Measurements from ENCODE around the gene SASS6.
A peak's percentile ranks its signal among the peaks of the same experiment; 100 is the strongest.

The SASS6 gene, protein sequence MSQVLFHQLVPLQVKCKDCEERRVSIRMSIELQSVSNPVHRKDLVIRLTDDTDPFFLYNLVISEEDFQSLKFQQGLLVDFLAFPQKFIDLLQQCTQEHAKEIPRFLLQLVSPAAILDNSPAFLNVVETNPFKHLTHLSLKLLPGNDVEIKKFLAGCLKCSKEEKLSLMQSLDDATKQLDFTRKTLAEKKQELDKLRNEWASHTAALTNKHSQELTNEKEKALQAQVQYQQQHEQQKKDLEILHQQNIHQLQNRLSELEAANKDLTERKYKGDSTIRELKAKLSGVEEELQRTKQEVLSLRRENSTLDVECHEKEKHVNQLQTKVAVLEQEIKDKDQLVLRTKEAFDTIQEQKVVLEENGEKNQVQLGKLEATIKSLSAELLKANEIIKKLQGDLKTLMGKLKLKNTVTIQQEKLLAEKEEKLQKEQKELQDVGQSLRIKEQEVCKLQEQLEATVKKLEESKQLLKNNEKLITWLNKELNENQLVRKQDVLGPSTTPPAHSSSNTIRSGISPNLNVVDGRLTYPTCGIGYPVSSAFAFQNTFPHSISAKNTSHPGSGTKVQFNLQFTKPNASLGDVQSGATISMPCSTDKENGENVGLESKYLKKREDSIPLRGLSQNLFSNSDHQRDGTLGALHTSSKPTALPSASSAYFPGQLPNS

GRCh38 chr1:100132566-100133477 lies at the start of gene SASS6, which contains the start of gene TRMT13:
SASS6 (minus strand) TSS chr1:100132930; CDS start chr1:100132814, 116 bp downstream.
TRMT13 (plus strand) TSS chr1:100133163; CDS start chr1:100133169, 6 bp downstream.
- peak; percentile 97 for DNase-seq (ENCODE audit: low spot score)

- DNase-seq (ENCODE audit: low spot score): no peak
Measured at GRCh38 chr1:100178091-100178490, 45.4 kb upstream of the SASS6 start, which contains the start of gene LRRC39. LRRC39 (minus strand) TSS chr1:100178256; CDS start chr1:100168516, 9,740 bp downstream.

DNA sequence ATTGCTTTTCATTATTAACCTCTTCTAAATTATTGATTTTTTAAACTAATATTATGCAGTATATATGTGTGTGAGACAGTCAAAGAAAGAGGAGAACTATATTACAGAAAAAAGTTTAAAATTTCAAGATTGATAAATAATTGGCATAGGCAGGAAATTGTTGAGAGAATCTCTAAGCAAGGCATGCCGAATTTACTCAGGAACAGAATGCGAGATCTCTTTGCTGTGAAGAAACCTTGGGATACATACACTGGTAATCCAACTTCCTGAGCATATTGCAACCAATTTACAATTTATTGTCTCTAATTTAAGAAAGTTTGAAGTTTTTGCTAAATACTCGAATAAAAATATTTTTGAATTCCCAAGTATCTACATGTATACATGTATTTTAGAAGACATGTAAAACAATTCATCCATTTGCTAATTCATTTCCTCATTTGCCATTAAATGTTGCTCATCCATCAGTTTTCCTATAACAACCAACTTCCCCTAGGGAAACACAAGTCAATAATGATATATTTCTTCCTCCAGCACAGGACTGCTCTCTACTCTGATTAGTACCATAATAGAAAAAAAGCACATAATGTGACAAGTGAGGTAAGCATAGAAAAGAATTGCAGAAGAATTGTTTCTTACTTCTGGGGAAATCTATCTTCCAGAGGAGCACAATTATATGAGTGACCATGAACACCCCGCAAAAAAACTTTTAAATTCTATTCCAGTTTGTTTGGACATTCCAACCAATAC lies 44.7 kb upstream of the SASS6 start:
- no peak for DNase-seq (ENCODE audit: low spot score)

- no peak for DNase-seq (ENCODE audit: low spot score)
Measured at GRCh38 chr1:100168051-100168450, 35.3 kb upstream of the SASS6 start.

DNA sequence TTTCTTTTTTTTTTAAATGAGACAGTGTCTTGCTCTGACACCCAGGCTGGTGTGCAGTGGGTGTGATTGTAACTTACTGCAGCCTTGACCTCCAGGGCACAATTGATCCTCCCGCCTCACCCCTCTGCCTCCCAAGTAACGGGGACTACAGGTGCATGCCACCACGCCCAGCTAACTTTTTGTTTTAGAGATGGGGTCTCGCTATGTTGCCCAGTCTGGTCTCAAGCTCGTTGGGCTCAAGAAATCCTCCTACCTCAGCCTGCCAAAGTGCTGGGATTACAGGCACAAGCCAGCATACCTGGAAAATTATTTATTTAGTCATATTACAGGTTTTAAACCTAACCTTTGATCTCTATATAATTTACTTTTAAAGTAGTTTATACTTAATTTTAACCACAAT lies 32.0 kb upstream of the SASS6 start:
- no peak for DNase-seq (ENCODE audit: low spot score)

- DNase-seq (ENCODE audit: low spot score): peak; percentile 41
Measured at GRCh38 chr1:100164216-100164615, 31.5 kb upstream of the SASS6 start.

GRCh38 chr1:100162881-100163280 lies 30.2 kb upstream of the SASS6 start:
- DNase-seq (ENCODE audit: low spot score): no peak

DNA sequence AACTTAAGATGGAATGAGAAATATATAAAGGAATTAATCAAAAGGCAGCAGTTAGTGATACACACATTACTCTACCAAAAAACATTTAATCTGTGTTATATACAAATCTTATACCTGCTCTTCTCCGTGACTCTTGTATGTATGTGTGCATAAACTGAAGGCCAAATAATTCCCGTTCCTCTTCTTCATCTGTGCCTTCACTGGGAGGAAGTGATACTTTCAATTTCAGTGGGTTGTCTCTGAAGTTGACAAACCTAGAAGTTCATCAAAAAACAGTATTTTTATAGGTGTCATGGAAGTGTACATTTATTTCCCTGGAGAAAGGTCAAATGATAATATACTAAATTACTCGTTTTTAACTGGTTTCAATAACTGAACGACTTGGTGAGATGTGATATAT lies 19.5 kb upstream of the SASS6 start:
- DNase-seq (ENCODE audit: low spot score): peak; percentile 7

GRCh38 chr1:100151679-100152078 lies 18.9 kb upstream of the SASS6 start:
- no peak for DNase-seq (ENCODE audit: low spot score)

DNA sequence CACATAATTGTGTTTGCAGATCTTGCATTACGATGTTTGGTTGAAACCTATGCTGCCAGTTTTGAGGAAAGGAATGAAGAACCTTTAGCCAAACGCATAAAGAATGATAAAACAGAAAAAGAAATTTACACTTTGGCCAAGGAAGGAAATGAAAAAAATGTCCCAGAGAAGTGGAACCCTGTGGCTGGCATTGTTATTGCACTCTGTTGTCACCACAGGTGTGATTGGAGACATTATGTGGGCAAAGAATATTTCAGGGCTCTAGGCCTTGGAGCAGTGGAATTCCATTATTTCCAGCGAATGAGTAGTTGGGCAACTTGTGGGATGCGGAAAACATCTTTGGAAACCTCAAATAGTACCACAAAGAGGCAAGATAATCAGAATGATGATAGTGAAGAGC lies 15.1 kb upstream of the SASS6 start:
- no peak for DNase-seq (ENCODE audit: low spot score)

DNA sequence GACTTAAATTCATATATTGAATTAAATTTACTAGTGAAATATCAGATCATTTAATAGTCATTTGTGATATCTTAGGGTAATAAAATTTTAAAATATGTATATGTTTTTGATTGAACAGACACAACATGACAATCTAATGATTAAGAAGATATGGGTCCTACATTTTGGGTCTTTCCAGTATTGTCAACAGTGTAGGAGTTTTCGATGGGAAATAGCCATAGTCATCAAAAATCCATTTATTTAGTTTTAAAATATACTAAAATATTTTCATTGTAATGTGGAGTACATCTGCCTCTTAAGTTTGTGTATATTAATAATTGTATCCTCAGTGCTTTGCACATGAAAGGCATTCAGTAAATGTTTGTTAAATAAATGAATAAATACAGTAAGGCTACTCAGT lies 14.2 kb upstream of the SASS6 start:
- DNase-seq (ENCODE audit: low spot score): no peak

DNA sequence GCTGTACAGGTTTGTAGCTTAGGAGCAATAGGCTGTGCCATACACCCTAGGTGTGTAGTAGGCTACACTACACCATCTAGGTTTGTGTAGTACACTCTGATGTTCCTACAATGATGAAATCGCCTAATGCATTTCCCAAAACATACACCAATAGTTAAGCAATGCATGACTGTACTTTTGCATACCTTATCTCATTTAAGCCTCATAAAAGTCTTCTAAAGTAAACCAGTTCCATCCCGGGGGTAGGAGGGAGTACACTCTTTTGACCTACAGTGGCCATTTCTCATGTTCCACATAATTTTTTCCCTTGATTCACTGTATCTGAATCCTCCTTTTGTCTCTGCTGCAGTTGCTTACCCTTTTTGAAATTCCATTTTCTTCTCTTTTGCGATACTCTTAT lies 12.4 kb upstream of the SASS6 start:
- DNase-seq (ENCODE audit: low spot score): no peak

DNA sequence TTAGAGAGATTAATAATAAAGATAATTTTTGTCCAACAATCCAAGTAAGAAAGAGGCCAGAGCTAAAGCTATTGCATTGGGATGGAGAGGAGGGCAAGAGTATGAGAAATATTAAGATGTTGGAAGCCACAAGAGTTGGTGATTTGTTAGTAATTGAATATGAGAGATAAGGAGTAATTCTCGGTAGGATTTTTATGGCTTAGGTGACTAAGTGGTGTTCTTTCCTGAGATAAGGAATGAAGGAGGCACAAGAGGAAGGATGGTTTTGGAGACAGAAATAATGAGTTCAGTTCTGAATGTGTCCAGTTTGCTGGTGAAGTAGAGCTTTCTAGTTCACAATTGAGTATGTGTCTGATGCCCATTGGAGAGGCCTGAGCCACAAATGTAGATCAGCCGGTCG lies 9.6 kb upstream of the SASS6 start:
- no peak for DNase-seq (ENCODE audit: low spot score)

GRCh38 chr1:100141192-100141591 lies 8.5 kb upstream of the SASS6 start:
- no peak for DNase-seq (ENCODE audit: low spot score)

GRCh38 chr1:100137602-100138001 lies 4.9 kb upstream of the SASS6 start:
- DNase-seq (ENCODE audit: low spot score): no peak

GRCh38 chr1:100134872-100135271 lies 2.1 kb upstream of the SASS6 start:
- no peak for DNase-seq (ENCODE audit: low spot score)

- no peak for DNase-seq (ENCODE audit: low spot score)
Measured at GRCh38 chr1:100131623-100132022, 1.1 kb downstream of the SASS6 start.

DNA sequence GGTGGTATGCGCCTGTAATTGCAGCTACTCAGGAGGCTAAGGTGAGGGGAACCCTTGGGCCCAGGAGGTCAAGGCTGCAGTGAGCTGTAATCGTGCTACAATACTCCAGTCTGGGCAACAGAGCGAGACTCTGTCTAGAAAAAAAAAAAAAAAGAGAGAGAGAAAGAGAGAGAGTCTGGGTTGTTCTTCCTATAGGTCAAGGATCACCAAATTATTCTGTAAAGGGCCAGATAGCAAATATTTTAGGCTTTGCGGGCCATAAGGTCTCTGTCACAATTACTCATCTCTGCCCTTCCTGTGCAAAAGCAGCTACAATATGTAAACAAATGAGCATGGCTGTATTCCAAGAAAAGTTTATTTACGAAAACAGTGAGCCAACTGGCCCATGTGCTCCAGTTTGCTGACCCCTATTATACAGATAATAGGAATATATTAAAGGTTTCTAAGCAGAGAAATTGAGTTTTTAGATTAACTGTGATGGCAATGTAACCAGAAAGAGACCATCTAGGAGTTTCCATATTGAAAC lies 2.1 kb downstream of the SASS6 start:
- no peak for DNase-seq (ENCODE audit: low spot score)

DNA sequence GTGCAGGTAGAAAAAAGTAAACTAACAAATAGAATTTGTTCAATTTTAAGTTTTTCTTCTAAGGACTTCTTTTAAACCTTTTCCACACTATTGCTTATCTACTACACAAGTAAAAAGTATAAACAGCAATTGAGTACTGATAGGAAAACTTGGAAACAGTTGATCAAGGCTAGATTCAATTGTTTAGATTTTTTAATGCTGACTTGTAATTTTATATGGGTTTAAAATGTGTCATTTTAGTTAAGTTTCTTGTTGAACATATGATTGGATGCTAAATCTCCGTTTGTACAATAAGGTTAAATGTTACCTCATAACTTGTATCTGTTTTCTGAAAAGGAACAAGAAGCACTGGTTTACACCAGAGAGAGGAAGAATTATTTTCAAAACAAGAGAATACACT lies 5.5 kb downstream of the SASS6 start:
- DNase-seq (ENCODE audit: low spot score): no peak

DNA sequence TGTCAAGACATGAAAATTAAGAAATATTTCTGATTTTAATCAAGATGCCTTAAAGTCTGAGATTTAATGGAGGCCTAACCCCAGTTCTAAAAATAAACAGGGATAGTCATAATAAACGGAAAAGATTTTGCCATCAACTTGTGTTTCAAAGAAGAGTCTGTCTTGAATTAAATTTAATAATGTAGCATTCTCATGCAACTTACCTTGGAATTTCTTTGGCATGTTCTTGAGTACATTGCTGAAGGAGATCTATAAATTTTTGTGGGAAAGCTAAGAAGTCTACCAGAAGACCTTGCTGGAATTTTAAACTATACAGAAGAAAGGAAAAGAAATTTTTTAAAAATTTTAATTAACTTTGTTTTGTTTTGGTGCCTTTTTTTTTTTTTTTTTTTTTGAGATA lies 10.6 kb downstream of the SASS6 start:
- no peak for DNase-seq (ENCODE audit: low spot score)

- no peak for DNase-seq (ENCODE audit: low spot score)
Measured at GRCh38 chr1:100115524-100115923, 17.2 kb downstream of the SASS6 start.
